ENCODE data around the gene FOLR1.

- TF ChIP-seq SMC3 (conservative IDR thresholded peaks at IDR 0.05; ENCODE audit: poor library complexity) (no peak), CTCF (IDR thresholded peaks at IDR 0.05; ENCODE audit: poor library complexity, severe bottlenecking) (no peak), RAD21 (conservative IDR thresholded peaks at IDR 0.05) (no peak), REST (IDR thresholded peaks at IDR 0.05; ENCODE audit: borderline replicate concordance) (no peak), POLR2AphosphoS5 (IDR thresholded peaks at IDR 0.05) (no peak)
Observed at GRCh38 chr11:72162891-72163492, 28.9 kb upstream of the FOLR1 start.
